ENCODE data around the gene MSI2.

MSI2 gene

DNA sequence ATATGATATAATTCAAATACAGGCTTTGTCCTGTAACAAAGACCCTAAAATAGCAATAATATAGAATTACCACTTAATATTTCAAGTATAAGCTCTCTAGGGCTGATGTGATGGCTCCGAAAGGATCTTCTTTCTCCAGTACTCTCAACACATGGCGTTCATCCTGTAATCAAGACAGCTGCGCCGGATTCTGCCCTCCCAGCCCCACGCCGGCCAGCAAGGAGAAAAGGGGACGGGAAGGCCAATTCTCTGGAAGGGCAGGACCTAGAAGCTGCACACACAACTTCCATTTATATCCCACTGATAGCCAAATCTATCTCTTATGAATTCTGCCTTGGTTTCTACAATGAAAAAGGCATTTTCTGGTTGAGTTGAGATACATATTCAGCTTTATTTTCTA is 456.8 kb downstream of the MSI2 start:
- DNase-seq = no peak

DNA sequence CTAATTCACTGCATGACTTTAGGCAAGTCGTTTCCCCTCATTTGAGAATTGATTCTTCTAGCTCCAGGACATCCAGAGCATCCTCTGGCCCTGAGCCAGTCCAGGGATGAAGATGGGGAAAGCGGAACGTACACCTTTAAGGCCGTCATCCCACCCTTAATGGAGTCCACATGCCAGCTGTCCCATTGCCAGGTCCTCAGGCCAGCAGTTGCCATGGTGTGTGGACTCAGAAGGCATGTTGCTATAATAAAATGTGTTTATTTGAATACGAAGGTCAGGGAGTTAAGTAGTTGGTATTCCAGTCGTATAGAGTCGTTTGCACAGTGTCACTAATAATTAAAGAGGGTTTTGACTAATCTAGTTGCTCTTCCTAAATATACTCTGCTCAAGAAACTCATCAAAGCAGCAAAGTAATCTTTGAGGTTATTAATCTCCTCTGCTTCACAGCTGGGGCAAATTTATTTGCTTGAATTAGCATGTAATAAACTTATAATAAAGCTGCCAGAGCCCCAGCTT is 458.4 kb downstream of the MSI2 start:
- no peak for DNase-seq

DNA sequence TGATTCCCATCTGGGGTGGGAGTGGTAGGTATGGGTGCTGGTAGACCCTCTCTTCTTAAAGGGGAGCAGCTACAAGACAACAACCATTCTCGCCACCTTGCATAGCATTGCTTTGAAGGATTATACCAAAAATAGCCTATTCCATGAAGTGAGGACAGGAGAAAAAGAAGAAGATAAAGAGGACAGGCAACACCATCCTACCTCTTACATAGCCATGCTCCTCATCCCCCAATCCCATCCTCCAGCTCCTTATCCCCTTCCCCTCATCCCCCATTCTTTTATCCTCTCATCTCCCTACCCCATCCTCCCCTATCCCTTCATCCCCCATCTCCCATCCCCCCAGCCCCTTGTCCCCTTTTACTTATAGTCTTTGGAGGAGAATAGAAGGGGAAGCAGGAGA is 459.7 kb downstream of the MSI2 start:
- no peak for DNase-seq

DNA sequence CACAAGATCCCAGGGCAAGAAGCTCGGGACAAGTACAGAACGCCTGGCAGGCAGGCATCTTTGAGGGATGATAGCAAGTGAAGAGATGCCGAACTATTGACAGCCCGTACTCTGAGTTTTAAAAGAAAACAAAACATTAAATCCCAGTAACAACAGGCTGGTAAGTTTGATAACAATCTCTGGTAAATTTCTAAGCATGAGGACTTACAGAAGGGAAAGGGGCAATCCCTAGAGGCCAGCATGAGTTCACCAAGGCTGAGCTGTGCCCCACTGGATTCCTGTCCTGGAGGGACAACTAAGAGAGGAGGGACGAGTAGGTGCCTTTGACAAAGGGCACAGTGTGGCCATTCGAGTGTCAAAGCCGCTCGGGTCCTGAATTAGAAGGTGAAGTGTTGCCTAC is 462.6 kb downstream of the MSI2 start:
- DNase-seq = no peak

DNA sequence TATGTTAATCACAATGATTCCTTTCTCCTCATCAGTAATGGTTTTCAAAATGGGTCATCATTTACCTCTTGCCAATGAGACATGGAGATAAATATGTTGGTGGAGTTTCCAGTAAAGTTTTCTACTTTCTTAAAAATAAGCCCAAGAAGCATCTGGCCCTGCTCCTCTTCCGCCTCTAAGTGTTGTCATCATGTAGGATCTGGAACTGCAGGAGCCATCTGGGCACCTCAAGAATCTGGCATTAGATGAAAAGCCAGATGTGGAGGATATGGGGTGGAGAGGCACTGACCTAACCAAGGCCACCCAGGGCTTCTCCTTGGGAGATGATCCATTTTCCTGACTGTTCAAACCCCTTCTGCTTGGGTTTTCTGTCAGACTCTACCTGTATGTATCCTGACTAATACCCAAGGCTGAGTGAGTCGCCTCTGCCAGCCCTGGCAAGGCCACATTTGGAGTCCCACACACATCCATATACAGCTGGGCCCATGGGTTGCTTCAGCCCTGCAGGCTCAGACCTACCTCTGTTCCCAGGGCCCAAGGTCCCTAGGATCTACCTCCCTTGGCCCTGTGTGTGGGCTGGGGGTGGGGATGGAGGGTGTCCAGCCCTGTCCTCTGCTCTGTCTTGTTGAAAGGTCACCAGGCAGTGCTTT is 464.2 kb downstream of the MSI2 start:
- no peak for DNase-seq

DNA sequence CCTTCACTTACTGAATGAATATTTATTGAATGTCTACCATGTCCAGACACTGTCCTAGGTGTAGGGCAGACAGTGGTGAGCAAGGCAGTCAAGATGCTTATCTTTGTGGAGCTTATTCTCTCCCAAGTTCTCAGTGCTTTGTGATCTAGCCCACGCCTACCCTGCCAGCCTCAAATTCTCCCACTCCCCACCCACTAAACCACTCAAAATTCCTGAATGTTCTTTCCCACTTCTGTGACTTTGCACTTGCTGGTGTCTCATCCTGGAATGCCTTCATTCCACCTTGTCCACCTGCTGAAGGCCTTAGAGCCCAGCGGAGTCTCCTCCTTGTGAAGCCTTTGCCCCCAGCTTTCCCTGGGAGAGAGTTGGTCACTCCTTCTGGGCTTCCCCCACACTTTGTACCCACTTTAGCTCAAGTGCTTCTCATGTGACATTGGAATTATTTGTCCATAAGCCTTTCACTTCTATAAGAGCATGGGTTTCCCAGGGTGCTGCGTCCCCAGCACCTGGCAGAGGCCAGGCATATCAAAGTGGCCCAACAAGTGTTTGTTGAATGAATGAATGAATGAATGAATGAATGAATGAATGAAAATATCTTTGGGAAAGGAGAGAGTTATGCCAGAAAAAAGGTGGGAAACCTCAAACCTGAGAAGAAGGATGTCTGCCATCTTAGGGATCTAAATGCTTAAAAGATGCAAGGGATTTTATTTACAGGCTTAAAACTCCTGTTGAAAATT is 465.8 kb downstream of the MSI2 start:
- DNase-seq = no peak

DNA sequence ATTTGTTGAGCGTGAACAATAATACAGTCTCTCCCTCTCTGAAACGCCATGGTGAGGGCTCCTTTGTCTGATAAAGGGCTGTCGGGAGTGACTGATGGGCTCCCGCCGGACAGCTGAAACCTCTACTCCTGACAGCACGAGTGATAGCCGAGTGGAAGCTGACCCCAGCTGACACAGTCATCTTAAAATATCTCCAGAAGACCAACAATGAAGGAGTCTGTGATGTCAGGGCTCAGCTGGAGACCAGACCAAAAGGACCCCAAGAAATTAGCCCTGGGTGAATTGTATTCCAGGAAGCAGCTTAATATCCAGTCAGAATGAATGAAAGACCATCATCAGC is 466.4 kb downstream of the MSI2 start:
- no peak for DNase-seq

DNA sequence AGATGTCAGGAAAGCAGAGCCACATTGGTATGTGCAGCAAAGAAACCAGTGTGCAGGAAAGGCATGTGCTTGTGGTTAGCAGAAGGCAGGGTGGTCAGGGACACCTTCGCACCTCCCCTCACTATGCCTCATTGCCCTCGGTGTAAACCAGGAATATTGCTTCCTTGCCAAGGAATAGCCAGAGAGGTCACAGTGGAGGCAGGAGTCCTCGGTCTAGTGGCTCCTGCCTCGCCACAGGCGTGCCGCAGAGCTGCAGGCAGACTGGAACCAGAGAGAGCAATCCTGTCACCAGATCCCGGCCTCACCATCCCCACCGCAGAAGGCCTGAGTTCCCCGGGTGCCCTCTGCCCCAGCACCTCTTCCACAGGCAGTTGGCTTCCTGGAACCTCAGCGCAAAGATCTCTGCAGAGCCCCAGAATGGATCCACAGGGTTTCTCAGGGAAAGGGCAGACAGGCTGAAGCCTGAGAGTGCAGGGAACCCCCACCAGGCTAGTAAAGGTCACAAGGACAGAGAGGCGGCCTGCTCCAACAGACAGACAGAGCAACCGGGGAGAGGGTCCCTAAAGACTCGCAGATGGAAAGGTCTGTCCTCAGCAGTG is 467.2 kb downstream of the MSI2 start:
- no peak for DNase-seq

DNA sequence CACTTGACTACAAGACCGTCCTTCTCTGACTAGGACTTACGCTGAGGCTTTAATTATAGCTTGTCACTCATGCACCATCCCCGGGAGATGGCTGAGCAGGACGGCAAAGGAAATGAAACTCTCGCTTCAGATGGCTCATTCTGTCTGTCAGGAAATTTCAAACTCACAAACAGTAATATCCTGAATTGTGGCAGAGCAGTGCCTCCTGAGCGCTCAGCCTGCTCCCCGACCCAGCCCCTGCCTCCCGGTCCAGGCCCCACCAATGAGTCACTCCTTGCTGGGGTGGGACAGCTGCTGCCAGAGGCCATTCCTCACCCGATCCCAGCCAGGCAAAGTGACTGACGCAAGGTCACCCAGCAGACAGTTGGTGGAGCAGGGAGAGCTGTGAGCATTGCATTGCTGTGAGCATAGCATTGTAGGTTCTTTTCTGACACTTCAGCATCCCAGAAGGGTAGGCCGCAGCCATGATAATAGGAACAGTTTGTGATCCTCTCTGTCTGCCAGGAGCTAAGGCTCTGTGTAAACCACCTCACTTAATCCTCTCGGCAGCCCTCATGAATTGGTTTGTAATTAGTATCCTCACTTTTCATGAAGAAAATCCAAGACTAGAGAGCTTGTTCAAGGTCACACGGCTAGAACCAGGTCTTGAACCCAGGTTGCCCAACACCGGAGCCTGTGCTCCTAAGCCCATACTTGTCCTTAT is 467.9 kb downstream of the MSI2 start:
- no peak for DNase-seq

DNA sequence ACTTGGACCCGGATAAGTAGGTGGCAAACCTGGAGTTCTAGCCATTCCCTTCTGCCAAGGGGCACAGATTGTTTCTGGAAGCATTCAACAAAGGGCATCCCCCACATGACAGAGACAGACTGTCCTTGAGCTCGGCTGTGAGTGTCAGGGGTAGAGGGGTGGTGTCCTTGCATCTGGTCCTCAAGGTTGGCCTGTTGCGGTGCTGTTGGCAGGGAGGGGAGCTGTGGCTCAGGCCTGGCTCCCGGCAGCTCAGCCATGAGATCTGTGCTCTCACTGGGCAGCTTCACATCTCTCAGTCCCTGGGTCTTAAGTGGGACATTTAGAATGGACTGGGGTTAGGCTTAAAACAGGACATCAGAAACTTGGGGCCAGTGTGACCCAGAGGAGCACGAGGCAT is 468.4 kb downstream of the MSI2 start:
- DNase-seq = no peak

DNA sequence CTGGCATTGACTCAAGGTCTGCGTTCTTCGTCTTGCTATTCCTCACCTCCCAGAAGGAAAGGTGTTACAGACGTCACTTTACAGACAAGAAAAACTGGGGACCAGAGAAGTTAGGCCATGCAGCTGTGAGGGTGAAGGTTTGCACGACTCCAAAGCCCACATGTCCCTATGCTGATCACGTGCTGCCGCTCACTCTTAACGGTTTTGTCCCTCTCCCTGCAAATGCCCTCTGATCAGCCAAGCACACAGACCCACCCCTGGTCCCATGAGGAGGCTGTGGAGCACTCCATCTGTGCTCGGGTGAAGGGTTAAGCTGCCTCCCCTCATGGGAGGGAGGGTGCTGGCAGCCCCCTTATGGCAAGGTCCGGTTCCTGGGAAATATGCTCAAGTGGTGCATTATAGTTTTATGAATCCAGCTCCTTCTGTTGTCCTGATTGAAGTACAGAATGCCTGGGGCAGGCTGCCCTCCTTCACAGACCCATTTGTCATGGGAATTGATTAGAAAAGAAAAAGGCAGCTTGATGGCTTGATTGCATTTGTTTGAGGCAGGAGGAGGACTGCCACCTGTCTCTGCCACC is 470.0 kb downstream of the MSI2 start:
- DNase-seq = no peak

DNA sequence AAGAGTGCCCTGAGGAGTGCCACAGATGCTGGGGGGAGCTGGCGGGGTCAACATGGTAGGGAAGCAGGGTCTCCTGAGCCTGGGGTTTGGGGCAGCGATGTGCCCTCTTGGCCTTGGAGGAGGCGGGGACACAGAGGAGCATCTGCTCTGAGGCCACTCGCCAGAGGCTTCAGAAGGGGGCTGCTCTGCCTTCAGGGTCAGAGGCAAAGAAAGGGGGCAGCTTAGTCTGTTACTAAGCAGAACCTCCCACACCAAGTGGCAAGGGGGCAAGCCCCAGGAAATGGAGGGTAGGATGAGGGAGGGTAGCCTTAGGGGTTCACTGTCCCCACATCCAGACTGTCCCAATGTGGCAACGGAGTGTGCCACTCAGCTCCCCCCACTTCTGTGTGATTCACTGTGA is 470.5 kb downstream of the MSI2 start:
- DNase-seq = no peak

DNA sequence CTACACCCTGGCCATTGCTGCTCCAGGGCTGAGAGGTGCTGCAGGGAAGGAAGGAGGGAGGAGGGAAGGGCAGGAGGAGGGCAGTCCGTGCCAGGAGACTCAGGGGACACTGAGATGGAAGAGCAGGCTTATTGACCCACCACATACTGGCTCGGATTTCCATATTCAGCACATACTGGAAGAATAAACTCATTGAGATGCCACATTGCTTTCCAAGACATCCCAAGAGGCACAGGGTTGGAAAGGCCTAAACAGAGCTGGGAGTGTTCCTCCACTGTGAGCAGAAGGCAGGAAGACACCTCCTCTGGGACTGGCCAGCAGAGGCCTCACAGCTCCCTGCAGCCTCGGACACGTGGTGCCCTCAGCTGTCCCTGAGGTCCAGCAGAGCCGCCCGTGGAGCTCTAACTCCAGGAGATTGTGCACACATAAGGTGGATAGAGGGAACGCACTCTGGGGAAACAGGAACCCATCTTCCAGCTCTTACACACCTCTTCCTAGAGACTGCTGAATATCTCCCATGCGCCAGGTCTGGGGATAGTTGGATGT is 471.4 kb downstream of the MSI2 start:
- DNase-seq = no peak

DNA sequence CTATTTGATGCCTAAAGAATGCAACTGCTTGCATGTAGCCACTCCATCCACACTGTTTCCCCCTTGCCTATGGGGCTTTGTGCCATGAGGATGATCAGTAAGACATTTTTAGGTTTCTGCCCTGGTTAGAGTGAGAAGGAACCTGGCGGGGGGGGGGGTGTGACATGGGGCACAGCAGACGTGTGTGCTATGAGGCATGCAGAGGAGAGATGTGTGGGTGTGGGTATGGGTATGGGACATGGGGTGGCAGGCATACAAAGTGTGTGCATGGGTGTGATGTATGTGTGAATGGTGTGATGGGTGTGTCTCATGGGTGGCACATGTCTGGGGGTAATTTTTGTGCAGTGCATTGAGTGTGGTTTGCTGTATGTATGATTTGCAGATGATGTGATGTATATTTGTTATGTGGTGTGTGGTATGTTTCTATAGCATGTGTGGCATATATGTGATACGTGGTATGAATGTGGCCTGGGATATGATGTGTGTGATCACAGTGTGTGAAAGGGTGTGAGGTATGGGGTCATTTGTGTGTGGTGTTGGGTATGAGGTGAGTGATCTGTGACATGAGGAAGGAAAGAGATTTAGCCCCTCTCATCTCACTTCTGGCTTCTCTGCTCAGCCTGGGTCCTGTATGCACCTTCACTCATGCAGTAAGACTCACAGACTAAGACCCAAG is 473.8 kb downstream of the MSI2 start:
- no peak for DNase-seq

DNA sequence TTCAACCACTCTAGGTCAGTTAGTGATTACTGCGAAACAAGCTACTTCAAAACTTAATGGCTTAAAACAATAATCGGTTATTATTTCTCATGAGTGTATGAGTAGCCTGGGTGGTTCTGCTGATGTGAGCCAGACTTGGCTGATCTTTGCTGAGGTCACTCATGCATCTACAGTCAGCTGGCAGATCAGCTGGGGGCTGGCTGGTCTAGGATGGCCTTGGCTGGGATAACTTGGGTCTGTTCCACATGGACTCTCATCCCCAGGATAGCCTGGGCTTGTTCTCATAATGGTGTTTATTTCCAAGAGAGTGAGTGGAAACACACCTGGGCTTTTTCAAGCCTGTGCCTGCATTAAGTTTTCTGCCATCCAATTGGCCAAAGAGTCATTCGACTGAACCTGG is 475.7 kb downstream of the MSI2 start:
- DNase-seq = no peak

DNA sequence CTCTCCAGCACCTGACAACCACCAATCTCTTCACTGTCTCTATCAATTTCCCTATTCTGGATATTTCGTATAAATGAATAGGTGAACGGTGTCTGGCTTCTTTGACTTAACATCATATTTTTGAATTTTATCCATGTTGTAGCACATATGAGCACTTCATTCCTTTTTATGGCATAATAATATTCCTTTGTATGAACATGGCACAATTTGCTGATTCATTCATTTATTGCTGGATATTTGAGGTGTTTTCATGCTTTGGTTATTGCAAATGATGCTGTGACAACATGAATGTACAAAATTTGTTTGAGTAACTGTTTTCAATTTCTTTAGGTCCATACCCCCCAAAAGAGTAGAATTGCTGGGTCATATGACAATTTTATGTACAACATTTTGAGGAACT is 476.8 kb downstream of the MSI2 start:
- no peak for DNase-seq
